GM19463 (cell line): ENCODE measurements around the gene ZNF436.
A peak's percentile ranks its signal among the peaks of the same experiment; 100 is the strongest.

ENCODE experiments used
- ATAC-seq: cut with Tn5 transposase; IDR thresholded peaks from one replicate; pipeline ENCODE4 v1.9.1; 2021; ENCODE audit warnings: mild to moderate bottlenecking, moderate library complexity; ENCODE audit not compliant: unreplicated experiment

ZNF436 gene

GRCh38 chr1:23367791-23368561, 1.7 kb downstream of the ZNF436 start:
- ATAC-seq = peak; percentile 89

DNA sequence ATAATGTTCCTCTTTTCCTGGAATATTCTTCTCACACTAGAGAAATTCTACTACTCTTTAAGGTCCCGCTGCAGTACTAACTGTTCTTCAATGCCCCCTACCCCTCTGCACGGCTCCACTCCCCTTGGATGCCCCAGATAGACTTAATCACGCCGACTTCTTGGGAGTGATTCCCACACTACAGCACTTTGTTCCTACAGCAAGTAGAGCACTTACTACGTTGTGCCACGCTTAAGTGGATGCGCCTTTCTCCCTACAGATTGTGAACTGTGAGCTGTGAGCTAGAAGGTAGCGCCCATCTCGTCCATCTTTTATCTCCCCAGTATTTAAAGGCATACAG, 2.2 kb downstream of the ZNF436 start:
- ATAC-seq = no peak

GRCh38 chr1:23366598-23366997, 3.0 kb downstream of the ZNF436 start:
- no peak for ATAC-seq

DNA sequence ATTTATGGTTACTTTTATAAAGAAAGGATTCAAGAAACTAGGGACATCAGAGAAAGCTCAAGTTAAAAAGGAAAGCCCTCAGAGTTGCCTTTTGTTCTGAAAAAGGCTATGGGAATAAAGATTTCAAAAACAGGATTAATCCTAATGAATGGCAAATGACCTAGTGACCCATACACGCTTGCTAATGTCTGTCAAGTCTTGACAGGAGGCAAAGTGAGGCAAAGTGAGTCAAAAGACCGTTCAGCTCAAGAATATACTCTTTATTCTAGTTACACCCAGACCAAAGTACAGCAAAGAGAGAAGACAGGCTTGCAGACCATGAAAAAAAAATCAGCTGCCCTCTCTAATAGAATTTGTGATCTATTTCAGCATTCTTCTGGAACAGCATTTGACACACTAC, 3.5 kb downstream of the ZNF436 start:
- ATAC-seq = no peak

DNA sequence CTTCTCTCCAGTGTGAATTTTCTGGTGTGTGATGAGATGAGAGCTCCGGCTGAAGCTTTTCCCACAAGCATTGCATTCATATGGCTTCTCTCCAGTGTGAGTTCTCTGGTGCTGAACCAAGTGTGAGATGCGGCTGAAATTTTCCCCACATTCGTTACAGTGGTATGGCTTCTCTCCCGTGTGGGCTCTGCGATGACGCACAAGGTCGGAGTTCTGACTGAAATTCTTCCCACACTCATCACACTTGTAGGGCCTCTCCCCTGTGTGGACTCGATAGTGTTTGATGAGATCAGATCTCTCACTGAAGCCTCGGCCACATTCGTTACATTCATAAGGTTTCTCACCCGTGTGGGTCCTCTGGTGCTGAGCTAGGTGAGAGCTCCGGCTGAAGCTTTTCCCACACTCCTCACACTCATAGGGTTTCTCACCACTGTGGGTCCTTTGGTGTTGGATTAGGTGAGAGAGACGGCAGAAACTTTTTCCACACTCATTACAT, 7.4 kb downstream of the ZNF436 start:
- ATAC-seq = no peak

- ATAC-seq = no peak
Observed at GRCh38 chr1:23358310-23358875, 11.2 kb downstream of the ZNF436 start.

DNA sequence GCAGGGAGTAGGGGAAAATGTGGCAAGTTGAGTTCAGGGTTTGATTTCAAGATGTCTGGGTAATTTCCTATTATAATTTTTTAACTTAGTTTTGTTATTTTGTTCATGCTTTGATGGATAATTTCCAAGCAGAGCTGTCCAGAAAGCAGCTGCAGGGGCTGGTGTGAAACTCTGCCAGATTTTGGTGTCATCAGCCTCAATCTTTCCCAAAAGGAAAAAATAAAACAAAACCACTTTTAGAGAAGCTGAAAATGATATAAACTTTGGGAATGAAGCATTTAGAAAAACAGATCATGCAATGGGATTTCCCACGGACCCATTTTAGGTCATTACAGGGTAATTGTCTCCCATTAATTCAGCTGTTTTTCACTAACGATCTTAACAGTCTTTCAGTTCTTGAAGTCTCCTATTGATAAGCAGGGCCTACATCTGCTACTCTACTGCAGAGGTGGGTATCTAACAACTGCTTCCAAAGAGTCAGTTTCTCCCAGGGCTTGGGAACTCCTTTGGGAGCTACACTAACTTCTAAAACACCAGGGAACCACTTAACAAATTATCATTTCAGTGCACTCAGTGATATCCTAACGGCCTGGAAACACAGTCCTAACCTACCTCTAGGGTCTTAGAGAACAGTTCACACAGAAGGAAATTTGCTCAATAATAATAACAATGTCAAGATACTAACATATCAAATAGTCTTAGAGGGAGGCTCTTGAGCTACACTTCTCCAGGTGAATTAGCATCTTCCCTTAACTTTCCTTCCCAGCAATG, 12.3 kb downstream of the ZNF436 start:
- ATAC-seq = no peak

DNA sequence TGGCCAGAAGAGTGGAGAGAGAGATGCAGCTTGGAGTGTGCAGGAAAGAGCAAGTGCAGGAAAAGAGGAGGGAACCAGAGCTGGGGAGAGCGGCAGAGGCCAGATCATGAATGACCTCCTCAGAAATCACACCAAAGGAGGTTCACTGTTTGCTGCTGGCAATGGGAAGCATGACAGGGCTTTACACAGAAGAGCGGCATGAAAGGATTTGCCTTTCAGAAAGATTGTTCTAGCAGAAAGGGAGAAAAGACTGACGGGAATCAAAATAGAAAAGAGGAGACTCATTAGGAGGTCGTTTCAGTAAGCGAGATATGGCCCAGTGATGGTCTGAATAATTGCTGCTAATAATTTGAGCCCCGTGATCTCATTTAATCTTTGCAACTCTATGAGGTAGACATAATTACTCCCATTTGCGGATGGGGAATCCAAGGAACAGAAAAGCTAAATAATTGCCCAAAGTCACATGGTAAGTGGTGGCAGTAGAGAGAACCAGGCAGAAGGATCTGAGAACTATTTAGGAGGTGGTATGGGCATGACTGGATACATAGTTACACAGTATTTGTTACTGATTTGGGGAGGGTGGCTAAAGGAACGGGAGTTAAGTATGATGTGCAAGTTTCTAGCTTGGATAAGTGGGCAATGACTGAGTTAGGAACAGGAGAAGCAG, 13.0 kb downstream of the ZNF436 start:
- ATAC-seq = no peak

GRCh38 chr1:23354245-23354644, 15.4 kb downstream of the ZNF436 start:
- no peak for ATAC-seq

DNA sequence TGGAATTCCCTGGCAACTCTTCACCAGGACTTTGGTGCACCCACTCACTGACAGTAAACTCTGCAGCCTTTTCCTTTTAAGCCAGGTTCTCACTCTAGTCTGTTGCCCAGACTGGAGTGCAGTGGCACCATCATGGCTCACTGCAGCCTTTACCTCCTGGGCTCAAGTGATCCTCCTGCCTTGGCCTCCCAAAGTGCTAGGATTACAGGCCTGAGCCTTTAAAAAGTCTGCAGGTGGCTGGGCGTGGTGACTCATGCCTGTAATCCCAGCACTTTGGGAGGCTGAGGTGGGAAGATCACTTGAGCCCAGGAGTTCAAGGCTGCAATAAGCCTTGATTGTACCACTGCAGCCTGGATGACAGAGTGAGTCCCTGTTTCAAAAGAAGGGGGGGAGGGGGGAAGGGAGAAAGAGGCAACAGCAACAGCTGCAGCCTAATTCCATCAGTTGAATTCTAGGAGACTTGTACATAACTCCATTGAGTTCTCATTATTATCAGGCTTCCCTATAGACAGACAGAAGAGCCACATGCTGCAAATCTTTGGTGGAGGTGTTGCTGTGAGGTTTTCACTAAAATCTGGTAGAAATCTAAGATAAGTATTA, 17.4 kb downstream of the ZNF436 start:
- ATAC-seq = no peak

- ATAC-seq = no peak
Observed at GRCh38 chr1:23345920-23346319, 23.7 kb downstream of the ZNF436 start.

DNA sequence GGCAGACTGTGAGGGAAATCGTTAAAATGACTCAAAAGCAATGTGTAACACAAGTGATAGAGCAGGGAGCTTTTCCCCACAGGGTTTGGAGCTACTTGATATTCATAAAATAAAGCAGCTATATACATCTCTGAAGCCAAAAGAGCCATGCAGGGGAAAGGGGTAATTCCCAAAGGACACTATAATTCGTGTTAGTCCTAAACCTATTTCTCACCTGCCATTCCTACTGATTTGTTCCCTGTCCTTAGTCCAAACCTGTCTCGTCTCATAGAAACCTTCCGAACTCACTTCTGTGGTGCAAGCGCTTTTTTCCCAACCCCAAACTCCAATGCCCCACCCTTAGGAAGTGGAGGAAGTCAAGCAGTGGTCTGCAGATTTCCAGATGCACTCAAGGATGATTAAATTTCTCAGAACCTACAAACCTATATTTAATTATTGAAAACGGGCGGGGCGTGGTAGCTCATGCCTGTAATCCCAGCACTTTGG, 24.6 kb downstream of the ZNF436 start:
- no peak for ATAC-seq

DNA sequence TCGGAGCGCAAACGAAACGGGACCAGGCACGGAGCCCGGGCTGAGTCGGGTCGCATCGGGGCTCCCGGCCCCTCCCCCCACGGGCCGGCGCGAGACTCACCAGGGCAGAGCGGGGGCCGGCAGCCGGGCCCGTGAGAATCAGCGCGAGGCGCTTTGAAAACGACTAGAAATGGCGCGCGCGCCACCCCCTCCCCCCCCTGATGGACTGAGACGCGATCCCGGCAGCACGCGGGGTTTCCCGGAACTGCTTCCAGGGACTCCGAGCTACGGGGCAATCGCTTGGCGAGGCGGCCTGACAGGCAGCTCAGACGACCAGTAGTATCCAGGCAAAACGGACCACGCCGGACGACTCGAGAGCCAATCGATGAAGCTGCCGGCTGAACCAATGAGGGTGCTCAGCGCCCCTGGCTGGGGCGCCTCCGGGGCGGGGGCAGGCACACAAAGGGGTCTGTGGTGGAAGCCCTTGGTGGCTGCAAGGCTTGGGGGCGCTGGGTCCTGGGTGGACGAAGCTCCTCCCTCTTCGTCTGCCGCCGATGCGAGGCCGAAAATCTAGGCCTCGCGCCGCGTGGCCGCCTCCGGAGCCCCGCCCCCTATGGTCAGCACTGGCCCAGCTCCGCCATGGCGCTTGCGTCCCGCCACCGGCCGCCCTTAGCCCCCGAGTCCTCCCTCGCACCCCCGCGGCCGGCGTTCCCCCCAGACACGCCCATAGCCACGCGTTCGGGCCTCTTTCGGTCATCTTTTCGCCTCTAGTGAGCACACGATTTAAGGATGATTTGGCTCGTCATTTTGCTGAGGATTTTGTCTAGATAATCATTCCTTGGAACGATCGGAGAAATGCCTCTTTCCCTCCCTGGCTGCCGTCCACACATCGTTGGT, 25.3 kb downstream of the ZNF436 start, which contains the start of gene HNRNPR:
HNRNPR (minus strand) TSS at position 174 of the 876 bp plus-strand sequence. CDS start 3,276 bp downstream, outside the sequence.
- peak; percentile 96 for ATAC-seq

- peak; percentile 9 for ATAC-seq
Observed at GRCh38 chr1:23343221-23344110, 26.2 kb downstream of the ZNF436 start.

- ATAC-seq = no peak
Observed at GRCh38 chr1:23341931-23342692, 27.5 kb downstream of the ZNF436 start.

DNA sequence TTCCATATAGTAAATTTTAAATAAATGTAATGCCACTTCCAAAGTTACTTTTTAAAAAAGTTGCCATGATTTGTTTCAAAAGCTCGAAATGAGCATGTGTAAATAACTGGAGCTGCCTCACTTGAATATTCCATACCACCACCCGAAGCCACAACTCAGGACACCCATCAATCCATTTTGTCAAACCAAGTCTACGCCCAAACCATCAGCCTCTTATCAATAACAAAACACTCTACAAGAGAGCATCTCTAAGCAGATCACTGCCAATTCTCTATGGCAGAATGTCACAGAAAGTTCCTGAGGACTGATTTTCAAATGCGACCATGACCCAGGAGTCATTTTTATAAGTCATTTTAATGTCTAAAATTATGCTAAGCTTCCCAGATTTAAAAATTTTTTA, 30.0 kb downstream of the ZNF436 start:
- no peak for ATAC-seq

- no peak for ATAC-seq
Observed at GRCh38 chr1:23337869-23338268, 31.8 kb downstream of the ZNF436 start.

- no peak for ATAC-seq
Observed at GRCh38 chr1:23331713-23332112, 37.9 kb downstream of the ZNF436 start.
